Effector memory CD4-positive, alpha-beta T cell (primary cell): ENCODE measurements around the gene USP21.

Experiments used
- DNase-seq, 3 donors: peaks; one replicate each; pipeline ENCODE4 v3.0.0-alpha.2; 2020
- H3K27ac ChIP-seq: 2 replicates; pipeline ENCODE4 v1.7.0; 2013; ENCODE audit warnings: mild to moderate bottlenecking, low read length, moderate library complexity; ENCODE audit not compliant: insufficient read depth, poor library complexity, severe bottlenecking
- H3K27me3 ChIP-seq: replicated peaks from 2 replicates; pipeline ENCODE4 v1.7.0; 2013; ENCODE audit warnings: mild to moderate bottlenecking, low read length; ENCODE audit not compliant: insufficient read depth, control insufficient read depth, poor library complexity, severe bottlenecking
- H3K36me3 ChIP-seq: 2 replicates; pipeline ENCODE4 v1.7.0; 2013; ENCODE audit warnings: mild to moderate bottlenecking, low read length, moderate library complexity; ENCODE audit not compliant: control insufficient read depth, insufficient read depth
- H3K4me1 ChIP-seq: 2 replicates; pipeline ENCODE4 v1.7.0; 2013; ENCODE audit warnings: low read length, mild to moderate bottlenecking; ENCODE audit not compliant: control insufficient read depth, insufficient read depth, poor library complexity, severe bottlenecking
- H3K4me3 ChIP-seq: 2 replicates; pipeline ENCODE4 v1.7.0; 2013; ENCODE audit warnings: low read length, low read depth, mild to moderate bottlenecking; ENCODE audit not compliant: insufficient read depth, poor library complexity, severe bottlenecking
- H3K9me3 ChIP-seq: 2 replicates; pipeline ENCODE4 v1.7.0; 2013; ENCODE audit warnings: mild to moderate bottlenecking, low read length, moderate library complexity; ENCODE audit not compliant: control insufficient read depth

Gene USP21

GRCh38 chr1:161160671-161161145 lies 1.4 kb downstream of the USP21 start:
- DNase-seq, result no peak
- Histone ChIP-seq H3K4me3 (peak overlapping the region; percentile 90), H3K9me3 (no peaks in the 10 kb centered on the region), H3K27ac (no peak overlapping the region), H3K36me3 (peaks cover 12% of the 10 kb centered on the region), H3K4me1 (peaks cover 26% of the 10 kb centered on the region), H3K27me3 (no peaks in the 10 kb centered on the region)

DNA sequence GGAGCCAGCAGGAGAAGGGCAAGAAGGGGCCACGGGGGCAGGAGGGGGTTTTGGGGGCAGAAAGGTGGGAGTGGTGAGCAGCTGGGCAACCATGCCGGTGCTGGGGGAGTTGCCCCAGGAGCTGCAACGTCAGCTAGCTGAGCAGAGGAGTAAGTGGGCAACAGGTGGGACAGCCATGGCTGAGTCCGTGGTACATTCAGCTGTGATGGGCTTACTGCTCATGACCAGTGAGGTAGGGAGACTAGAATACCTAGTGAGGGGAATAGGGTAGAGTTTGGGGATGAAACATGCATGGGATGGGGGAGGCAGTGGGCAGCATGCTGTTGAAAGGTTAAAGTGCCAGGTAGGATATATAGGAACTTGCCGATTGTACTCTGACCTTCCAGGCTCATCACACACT lies 2.4 kb downstream of the USP21 start:
- H3K36me3 ChIP-seq, result peaks cover 12% of the 10 kb centered on the region
- no peak overlapping the region for H3K4me3 ChIP-seq
- H3K9me3 ChIP-seq, result no peaks in the 10 kb centered on the region
- DNase-seq, result no peak
- H3K4me1 ChIP-seq, result peaks cover 30% of the 10 kb centered on the region
- no peaks in the 10 kb centered on the region for H3K27me3 ChIP-seq
- H3K27ac ChIP-seq, result no peak overlapping the region

DNA sequence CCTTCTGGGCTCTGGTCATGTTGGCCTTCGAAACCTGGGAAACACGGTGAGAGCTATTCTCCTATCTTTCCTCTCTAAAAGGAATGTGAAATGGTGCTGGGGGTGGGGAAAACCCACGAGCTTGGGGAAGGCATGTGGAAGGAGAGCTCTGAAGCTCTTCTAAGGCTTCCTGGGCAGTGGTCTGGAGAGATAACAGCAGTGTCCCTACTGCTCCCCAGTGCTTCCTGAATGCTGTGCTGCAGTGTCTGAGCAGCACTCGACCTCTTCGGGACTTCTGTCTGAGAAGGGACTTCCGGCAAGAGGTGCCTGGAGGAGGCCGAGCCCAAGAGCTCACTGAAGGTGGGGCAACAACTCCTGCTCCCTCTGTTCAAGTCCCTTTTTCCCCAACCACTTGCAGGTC lies 2.8 kb downstream of the USP21 start:
- Histone ChIP-seq H3K36me3 (peaks cover 12% of the 10 kb centered on the region), H3K4me3 (no peak overlapping the region), H3K4me1 (peaks cover 34% of the 10 kb centered on the region), H3K9me3 (no peaks in the 10 kb centered on the region), H3K27me3 (no peaks in the 10 kb centered on the region), H3K27ac (no peak overlapping the region)
- DNase-seq, result no peak

- DNase-seq, result no peak
- H3K36me3 ChIP-seq, result peaks cover 9% of the 10 kb centered on the region
- no peak overlapping the region for H3K27ac ChIP-seq
- H3K27me3 ChIP-seq, result no peaks in the 10 kb centered on the region
- no peaks in the 10 kb centered on the region for H3K9me3 ChIP-seq
- no peak overlapping the region for H3K4me3 ChIP-seq
- H3K4me1 ChIP-seq, result peaks cover 37% of the 10 kb centered on the region
These were observed 3.5 kb downstream of the USP21 start for GRCh38 chr1:161162806-161163205.

- H3K4me1 ChIP-seq, result peaks cover 37% of the 10 kb centered on the region
- H3K4me3 ChIP-seq, result no peak overlapping the region
- H3K36me3 ChIP-seq, result peaks cover 9% of the 10 kb centered on the region
- H3K27me3 ChIP-seq, result no peaks in the 10 kb centered on the region
- no peaks in the 10 kb centered on the region for H3K9me3 ChIP-seq
- H3K27ac ChIP-seq, result no peak overlapping the region
- DNase-seq, result no peak
These were observed 4.5 kb downstream of the USP21 start for GRCh38 chr1:161163793-161164192.

GRCh38 chr1:161164901-161165610 lies 5.8 kb downstream of the USP21 start:
- Histone ChIP-seq H3K36me3 (peaks cover 19% of the 10 kb centered on the region), H3K9me3 (no peaks in the 10 kb centered on the region), H3K4me3 (peak overlapping the region; percentile 80), H3K27ac (peak overlapping the region; percentile 95), H3K4me1 (peaks cover 28% of the 10 kb centered on the region), H3K27me3 (no peaks in the 10 kb centered on the region)
- DNase-seq, result no peak

DNA sequence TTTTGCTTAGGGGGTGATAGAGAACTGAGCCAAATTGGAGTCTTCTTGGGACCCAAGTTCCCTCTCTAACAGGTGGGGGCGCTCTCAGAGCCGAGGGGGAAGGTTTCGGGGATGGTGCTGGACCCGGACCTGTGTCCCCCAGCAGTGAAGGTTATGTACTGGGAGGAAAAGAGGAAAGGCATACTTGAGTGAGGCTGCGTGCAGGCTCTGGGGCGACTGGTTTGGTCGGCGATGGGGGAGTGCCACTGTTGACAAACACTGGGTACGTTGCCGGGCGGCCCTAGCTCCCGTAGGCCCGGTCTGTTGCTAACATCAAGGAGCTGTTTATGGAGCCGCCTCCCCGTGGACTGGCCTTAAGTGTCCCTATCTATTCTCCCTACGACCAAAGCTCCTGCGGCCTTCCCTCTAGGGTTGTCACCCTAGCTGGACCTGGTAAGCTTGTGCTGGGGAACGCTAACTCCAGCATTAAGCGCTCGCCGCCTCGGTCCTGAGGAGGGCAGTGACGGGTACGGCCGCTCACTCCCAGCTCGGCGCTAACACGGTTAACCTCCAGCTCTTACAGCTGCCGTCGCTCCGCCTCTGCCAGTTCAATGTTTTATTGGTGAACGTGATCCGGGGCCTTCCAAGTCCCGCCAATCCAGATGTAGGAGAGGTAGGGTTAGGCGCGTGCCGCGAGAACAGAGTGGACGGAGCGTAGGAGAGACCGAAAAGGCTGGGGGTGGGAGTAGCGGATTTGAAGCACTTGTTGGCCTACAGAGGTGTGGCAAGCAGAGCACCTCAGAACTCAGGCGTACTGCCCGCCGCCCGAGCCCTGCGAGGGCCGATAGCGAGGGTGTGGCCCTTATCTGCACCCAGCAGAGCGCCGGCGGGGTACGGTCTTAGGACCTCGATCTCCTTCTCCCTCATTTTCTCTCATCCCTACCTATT lies 6.7 kb downstream of the USP21 start, which contains the start of gene PPOX:
TSS of gene PPOX (plus strand) at position 685 of the 927 bp plus-strand sequence. CDS start 422 bp downstream, outside the sequence.
- DNase-seq, result peak; percentile 84 to 92 (median 92)
- peak within 1 kb of the TSS; percentile 80 for H3K4me3 ChIP-seq
- no peaks in the 10 kb centered on the region for H3K9me3 ChIP-seq
- no peaks in the 10 kb centered on the region for H3K27me3 ChIP-seq
- H3K27ac ChIP-seq, result peak within 1 kb of the TSS; percentile 95
- peaks cover 20% of the 10 kb centered on the region for H3K4me1 ChIP-seq
- peaks cover 28% of the 10 kb centered on the region for H3K36me3 ChIP-seq

- Histone ChIP-seq H3K4me3 (peak overlapping the region; percentile 80), H3K27ac (peak overlapping the region; percentile 95), H3K27me3 (no peaks in the 10 kb centered on the region), H3K9me3 (no peaks in the 10 kb centered on the region), H3K36me3 (peaks cover 37% of the 10 kb centered on the region), H3K4me1 (peaks cover 20% of the 10 kb centered on the region)
- DNase-seq, result no peak
These were observed 7.6 kb downstream of the USP21 start for GRCh38 chr1:161166669-161167548.

- H3K36me3 ChIP-seq, result peaks cover 53% of the 10 kb centered on the region
- DNase-seq, result no peak
- H3K27me3 ChIP-seq, result no peaks in the 10 kb centered on the region
- no peak overlapping the region for H3K27ac ChIP-seq
- peaks cover 20% of the 10 kb centered on the region for H3K4me1 ChIP-seq
- no peak overlapping the region for H3K4me3 ChIP-seq
- no peaks in the 10 kb centered on the region for H3K9me3 ChIP-seq
These were observed 9.6 kb downstream of the USP21 start for GRCh38 chr1:161168906-161169305.
